ENCODE results near the gene BDH2.

BDH2 gene

DNA sequence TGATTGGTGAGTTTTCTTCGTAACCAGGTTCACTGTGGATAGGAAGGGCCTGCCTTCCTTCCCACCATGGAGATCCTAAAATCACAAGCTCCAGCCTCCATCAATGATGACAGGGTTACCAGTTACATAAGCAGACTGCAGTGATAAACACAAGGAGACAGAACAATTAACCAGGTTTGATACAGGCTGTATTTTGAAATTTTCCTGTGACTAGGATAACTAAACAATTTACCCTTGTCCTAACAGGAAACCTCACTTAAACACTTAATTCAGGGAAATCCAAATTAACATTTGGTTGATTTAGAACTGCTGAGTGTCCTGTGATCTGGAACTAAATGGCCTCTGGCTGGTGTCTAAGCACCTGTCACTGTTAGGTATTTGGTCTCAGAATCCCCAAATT is 20.0 kb downstream of the BDH2 start:
- FAIRE-seq: no peak

DNA sequence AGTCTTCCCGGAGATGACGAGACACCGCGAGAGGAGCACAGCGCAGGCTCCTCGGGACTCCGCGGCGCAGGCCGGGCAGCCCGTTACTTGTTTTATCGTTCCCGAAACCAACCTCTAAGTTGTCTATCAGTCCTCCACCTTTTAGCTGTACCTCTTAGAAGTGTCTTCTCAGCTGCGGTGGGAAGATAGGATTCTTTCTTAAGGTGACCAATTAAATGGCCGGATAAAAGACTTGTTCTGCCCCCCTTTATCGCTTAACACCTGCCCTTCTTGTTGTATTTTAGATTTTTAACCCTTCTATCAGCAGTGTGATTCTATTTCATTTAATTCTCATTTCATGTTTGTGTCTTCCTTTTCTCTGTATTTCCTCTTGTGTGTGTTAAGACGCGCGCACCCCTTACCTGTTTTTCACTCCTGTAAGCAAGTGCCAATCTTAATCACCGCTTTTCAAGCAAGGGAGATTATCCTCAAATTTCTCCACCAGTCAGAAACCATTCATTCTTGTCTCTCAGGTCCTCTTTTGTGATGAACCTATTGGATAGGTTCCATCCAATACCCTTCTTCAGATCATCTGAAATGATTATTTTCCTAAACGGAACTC is 22.8 kb downstream of the BDH2 start, which contains the start of gene SLC9B2:
SLC9B2 (minus strand) TSS at position 15 of the 601 bp plus-strand sequence. CDS start 9,211 bp downstream, outside the sequence.
- no peak for FAIRE-seq

DNA sequence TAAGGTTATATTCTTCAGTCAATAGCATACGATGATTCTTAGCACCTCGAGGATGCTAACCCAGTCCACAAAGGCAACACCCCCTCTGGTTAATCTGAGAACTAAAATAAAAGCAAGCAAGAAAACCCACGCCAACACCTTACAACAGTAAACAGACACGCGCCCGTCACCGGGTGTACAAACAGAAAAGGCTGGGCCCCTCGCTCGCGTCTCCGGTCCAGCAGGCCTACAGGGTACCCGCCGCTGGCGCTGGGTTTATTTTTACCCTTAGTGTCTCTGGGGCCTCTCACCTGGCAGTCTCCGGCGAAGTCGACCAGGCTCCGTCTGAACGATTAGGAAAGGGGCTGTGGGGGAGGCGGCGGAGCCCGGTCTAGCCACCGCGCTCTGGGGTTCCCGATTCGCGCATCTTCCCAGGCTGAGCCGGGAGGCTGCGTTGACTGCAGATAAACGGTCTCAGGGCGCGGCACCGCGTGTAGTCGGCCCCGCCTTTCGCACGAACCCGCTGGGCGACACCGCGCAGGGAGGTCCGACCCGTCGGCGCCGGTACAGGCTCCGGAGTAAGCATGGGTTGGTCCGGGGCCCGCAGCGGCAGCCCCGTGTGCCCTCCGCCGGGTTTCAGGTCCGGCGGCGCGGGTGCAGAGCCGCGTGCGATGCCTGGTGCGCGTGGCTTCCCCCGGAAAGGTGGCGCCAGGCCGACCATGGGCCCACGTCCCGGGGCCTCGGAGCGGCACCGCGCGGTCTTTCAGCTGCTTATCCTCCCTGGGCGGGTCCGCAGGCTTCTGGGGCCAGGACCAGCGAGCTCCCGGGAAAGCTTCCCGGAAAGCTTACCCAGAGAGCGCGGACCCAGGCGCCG is 23.5 kb downstream of the BDH2 start:
- FAIRE-seq: no peak

DNA sequence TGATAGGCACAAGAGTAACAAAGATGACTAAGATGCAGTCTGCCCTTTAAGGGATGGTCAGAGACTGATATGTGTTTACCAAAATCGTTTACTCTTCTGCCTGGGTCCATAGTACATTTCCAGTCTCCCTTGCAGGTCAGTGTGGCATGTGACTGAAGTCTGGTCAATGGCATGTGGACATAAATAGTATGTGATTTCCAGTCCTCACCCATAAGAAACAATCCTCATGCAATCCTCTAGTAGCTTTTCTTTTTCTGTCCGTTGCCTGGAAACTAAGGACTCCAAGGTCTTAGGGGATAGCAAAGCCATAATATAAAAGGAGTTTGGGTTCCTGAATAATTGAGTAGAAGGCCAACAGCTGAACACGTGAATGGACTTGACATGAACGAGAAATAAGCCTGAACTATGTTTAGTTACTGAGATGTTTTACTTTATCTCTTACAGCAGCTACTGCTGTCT is 24.2 kb downstream of the BDH2 start:
- no peak for FAIRE-seq

DNA sequence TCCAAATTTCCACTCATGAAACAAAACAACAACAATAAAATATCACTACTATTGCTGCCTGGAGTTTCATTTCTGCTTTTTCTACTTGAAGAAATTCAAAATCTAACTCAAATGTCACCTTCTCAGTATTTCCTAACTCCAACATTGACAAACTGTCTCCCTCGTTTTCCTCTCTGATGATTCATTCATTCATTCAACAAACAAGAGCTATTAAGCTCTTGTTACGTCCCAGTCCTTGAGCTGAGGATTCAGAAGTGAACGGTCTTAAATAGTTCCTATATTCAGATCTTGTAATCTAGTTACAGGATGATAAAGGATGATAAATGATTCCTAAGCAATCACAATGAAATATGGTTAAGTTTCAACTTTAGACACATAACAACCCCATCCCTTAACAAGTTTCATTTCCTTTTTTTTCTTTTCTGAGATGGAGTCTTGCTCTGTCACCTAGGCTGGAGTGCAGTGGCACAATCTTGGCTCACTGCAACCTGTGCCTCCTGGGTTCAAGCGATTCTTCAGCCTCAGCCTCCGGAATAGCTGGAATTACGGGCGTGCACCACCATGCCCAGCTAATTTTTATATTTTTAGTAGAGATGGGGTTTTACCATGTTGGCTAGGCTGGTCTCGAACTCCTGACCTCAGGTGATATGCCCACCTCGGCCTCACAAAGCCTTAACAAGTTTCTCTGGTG is 24.7 kb downstream of the BDH2 start:
- no peak for FAIRE-seq

DNA sequence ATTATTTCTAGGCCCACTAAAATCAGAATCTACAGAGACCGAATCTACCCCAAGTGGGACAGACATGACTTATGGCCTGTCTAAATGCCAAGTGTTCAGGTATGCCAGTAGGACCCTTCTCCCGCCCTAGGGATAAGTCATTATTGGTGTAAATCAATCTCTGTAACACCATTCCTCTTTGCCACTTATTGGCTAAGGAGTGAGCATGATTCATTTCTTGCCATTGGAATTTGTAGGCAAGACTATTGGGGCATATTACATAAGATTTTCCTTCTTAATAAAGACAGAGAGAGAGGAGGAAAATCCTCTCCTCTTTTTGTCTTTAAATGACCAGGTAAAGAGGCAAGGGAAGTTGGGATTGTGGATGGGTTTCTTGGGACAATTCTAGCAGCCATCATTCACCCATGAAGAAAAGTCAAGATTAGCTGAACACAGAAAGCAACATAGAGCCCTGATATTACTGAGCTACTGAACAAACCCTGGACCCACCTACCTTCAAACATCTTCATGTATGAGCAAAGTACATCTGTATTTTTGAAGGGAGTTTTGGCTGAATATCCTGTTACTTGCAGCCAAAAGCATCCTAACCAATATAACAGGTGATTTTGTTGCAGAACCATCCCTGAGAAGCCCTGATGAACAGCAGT is 25.7 kb downstream of the BDH2 start:
- FAIRE-seq: no peak

DNA sequence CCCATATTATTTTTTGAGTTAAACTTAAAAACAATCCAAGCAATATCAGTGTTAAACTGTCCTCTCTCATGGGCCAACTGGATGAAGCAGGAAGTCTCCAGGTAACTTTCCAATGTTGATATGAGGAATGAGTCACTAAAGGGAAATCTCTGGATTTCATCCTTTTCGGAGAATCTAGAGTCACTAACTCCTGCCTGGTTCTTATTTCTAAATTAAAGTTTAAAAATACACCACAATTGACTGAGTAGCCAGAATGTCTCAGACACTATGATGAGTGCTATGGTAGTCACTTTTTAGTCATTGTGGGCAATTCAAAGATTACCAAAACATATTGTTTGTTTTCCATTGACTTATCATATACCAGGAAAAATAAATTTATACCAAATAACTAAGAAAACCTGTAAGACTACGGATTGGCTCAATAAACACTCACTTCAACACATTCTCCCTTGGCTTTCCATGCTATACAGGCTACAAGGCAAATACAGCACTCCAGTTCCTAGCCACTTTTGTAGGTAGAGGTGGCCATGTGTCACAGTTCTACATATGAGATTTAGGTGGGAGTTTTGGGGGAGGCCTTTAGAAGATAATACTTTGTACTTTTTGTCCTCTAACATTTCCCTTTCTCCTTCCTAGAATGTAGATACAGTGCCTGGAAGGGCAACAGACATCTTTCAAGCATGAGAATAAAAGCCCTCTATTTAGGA is 31.6 kb downstream of the BDH2 start:
- no peak for FAIRE-seq

DNA sequence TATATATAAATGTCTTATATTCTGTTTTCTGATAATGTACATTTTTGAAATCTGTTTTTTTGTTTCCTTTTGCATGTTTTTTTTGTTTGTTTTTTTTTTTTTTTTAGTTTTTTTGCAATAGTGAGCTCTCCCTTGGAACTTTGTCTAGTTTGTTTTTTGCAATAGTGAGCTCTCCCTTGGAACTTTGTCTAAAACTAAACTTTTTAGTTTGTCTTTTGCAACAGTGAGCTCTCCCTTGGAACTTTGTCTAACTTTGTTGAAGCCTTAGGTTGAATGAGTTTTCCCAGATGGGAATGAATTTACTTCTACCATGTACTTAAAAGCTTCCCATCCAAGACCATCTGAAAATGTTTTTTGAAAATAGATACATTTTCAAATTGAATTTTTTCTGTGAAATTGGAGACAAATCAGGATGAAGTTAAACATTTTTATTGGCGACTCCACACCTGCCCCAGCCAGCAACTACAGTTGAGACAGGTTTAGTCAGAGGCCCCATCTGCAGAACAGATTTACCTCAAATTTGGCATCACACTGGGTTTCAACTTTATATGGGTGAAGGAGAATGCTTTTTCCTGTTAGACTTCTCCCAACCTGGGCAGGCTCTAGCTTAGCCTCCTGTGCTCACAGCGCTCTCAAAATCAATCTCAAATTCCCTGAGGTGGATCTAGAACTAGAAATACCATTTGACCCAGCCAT is 39.0 kb downstream of the BDH2 start:
- no peak for FAIRE-seq

DNA sequence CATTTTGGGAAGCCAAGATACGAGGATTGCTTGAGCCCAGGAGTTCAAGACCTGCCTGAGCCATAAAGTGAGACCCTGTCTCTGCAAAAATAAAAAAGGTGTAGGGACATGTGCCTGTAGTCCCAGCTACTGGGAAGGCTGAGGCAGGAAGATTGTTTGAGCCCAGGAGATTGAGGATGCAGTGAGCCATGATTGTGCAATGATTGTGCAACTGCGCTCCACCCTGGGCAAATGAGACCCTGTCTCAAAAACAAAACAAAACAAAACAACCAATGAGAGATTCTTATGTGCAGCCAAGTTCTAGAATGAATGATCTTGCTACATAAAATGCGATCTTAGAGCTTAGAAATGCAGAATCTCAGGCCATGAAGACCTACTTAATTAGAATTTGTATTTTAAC is 45.6 kb downstream of the BDH2 start:
- FAIRE-seq: no peak

DNA sequence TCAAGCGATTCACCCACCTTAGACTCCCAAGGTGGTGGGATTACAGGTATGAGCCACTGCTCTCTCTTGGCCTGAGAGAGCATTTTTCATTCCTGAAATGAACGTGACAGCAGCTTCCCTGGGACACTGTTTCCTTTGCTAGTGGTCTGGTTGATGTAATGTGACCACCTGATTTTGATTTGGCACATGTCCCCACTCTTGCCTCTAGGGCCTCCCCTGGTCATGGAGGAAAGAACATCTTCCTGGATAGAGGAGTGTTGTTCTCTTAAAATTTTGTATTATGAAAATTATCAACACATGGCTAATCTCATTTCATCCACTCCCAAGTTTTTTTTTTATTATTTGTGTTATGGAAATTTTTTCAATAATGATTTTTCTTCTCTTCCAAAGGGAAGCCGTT is 46.9 kb downstream of the BDH2 start:
- no peak for FAIRE-seq

DNA sequence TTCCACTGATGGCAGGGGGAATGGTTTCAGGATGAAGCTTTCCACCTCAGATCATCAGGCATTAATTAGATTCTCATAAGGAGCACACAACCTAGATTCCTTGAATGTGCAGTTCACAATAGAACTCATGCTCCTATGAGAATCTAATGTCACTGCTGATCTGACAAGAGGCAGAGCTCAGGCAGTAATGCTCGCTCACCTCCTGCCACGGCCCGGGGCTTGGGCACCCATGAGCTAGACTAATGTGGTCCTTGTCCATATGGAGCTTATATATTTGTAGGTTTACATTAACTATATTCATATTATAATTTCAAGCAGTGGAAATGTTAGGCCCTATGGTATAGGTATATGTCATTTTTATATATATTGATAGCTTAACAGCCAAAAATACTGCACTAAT is 47.5 kb downstream of the BDH2 start:
- FAIRE-seq: no peak

DNA sequence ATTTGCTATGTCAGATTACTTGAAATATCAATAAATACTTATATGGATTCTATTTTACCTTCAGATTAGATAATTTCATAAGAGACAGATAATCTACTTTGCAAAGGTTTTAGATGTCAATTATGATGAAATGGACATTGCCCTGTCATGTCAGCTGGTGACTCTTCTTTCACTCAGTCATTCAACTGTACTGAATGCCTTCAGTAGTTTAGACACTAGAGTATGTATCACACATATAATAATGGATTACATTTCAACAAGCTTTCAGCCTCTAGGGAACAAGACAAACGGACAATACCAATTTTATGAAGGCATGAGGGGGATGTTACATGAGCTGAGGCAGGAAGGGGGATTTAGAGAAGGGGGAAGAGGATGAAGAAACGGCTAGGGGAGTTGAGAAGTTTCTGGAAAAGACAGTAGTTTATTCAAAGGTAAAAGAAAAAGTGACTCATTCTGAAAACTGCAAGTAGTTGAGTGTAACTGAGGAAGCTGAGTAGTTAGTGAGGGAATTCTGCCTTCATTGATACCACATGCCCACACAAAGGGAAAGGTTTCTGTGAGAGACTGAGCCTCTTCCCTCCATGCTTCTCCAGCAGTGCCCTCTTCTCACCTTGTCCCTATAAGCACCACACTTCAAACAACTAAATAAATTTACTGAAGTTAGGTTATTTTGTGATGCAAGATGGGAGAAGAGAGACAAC is 48.7 kb downstream of the BDH2 start:
- FAIRE-seq: no peak

DNA sequence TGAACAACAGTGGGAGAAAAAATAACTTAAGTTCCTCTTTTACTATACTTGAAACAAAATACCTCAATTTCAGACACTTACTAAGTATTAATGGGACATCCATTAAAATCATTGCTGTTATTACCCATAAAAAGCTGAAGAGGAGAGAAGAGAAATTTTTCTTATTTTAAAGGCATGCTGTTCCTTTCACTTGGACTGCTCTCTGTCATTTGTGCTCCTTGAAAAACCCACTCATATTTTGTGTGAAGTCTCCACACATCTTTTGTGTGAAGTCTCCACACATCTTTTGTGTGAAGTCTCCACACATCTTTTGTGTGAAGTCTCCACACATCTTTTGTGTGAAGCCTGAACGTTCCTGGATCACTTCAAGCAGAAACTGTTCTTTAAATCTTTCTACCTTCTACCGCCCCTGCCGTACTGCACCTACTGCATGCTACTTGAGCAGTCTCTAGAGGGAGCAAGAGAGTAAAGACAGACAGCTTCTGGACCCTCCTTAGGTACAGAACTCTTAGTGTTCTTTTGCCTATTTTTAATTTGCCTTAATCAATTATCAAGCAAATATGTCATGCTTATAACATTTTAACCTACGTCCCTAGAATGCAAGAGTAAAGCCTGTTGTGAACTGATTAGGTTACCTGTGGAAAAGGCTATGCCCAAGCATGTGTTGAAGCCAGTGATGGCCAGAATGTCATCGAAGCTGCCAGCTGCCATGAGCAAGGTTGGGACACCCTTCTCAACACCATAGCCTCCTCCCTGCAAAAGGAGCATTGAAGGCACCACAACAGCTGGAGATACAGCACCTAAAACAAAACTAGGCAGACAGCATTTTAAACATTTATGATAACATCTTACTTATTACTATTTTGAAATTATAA is 53.0 kb downstream of the BDH2 start:
- FAIRE-seq: no peak

DNA sequence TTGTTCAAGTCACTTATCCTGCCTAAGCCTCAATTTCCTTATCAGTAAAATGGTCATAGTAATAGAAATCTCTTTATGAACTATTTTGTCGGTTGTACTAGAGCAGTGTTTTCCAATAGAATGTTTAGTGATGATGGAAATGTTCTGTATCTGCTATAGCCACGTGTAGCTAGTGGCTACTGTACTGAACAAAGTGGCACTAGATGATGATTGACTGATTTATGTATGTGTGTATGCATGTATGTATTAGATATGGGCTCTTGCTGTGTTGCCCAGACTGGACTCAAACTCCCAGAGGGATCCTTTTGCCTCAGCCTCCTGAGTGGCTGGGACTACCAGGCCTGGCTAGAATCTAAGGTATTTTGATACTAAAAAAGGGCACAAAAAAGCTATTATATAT is 55.5 kb downstream of the BDH2 start:
- no peak for FAIRE-seq

DNA sequence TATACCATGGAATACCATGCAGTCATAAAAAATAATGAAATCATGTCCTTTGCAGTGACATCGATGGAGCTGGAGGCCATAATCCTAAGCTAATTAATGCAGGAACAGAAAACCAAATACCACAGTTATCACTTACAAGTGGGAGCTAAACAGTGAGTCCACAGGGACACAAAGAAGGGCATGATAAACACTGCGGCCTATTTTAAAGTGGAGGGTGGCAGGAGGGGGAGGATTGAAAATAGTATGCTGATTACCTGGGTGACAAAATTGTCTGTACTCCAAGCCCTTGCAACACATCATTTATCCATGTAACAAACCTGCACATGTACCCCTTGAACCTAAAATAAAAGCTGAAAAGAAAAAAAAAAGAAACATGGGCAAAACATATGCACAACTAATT is 63.5 kb downstream of the BDH2 start:
- no peak for FAIRE-seq

DNA sequence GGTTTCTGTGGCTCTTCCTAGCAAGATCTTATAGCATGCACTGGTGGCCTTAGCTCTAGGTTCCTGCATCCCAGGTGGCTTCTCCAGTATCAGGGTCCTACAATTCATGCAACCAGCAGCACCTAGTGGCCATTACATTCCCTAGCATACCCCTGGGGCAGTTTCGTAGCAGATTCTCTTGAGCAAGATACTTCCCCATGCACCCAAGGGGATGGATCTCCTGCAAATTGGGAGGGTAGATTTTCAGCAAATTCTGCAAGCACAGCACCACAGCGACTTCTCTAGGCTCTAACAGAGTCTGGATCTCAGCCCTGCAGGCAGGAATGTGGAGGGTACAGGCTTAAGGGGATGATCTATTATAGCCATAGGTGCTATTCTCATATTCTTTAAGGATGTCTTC is 67.1 kb downstream of the BDH2 start:
- FAIRE-seq: no peak

DNA sequence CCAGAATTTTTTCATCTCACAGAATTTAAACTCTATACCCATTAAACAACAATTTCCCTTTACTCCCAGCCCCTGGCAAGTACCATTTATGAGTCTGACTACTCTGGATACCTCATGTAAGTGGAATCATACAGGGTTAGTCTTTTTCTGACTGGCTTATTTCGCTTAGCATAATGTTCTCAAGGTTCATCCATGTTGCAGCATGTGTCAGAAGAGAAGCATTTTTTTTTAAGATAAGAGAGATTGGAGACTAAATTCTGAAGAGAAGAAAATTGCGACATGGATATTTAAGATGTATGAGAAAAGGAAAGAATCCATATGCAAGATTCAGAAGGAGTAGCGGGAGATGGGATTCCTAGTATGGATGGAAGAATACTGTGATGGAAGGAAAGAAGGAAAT is 68.8 kb downstream of the BDH2 start:
- no peak for FAIRE-seq

DNA sequence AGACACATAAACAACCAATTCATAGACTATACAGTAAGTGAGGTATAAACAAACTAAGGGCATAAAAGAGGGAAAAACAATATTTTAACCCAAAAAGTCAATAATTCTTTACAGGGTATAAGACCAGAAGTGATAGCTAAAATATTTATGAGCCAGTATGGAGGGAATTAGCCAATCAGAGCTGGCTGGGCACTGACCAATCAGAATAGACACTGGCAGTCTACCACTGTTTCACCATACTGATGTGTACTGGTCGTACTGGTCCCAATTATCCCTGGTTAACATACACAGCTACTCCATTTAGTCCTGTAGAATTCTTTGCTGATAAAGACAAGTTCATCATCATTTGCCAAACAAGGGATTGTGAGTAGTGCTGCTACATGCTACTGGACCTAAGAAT is 70.3 kb downstream of the BDH2 start:
- FAIRE-seq: no peak
